ENCODE results near the gene SLC2A6.

The SLC2A6 gene

GRCh38 chr9:133458643-133459312 is 20.1 kb downstream of the SLC2A6 start:
- DNase-seq = no peak
- H3K9me2 ChIP-seq (replicated peaks; ENCODE audit: insufficient read depth, low read length) = no peaks in the 10 kb centered on the region
- peaks cover 50% of the 10 kb centered on the region for H3K27me3 ChIP-seq (replicated peaks; ENCODE audit: insufficient read depth, low read length)
- TF ChIP-seq CTCF (IDR thresholded peaks at IDR 0.05; ENCODE audit: low read length) (no peak), EZH2 (optimal IDR thresholded peaks at IDR 0.05; ENCODE audit: low read depth, low read length) (no peak), EZH2phosphoT487 (IDR thresholded peaks at IDR 0.05; ENCODE audit: low read length) (no peak)
- H3K9me3 ChIP-seq (replicated peaks; ENCODE audit: insufficient read depth, low read length) = no peaks in the 10 kb centered on the region
- H3K4me1 ChIP-seq (ENCODE audit: low read length) = peaks cover 25% of the 10 kb centered on the region
- no peaks in the 10 kb centered on the region for H3K36me3 ChIP-seq (replicated peaks; ENCODE audit: insufficient read depth, low read length)
- H3K9ac ChIP-seq (ENCODE audit: low read length) = no peak overlapping the region
- H3K27ac ChIP-seq (ENCODE audit: low read length) = no peak overlapping the region
- H3F3A ChIP-seq (ENCODE audit: insufficient read depth, low read length) = no peaks in the 10 kb centered on the region
- H3K79me2 ChIP-seq (ENCODE audit: low read length) = no peaks in the 10 kb centered on the region
- H3K4me3 ChIP-seq (ENCODE audit: low read length) = peak overlapping the region; percentile 71; the same call in 1 of the 2 replicates
- H2AFZ ChIP-seq (ENCODE audit: low read length) = no peak overlapping the region
- peak overlapping the region; percentile 89 for H3K4me2 ChIP-seq (ENCODE audit: low read depth, low read length)
- no peaks in the 10 kb centered on the region for H4K20me1 ChIP-seq (ENCODE audit: insufficient read depth, low read length)

- no peak overlapping the region for H3K4me2 ChIP-seq (ENCODE audit: low read depth, low read length)
- H3K27ac ChIP-seq (ENCODE audit: low read length) = no peak overlapping the region
- H3K27me3 ChIP-seq (replicated peaks; ENCODE audit: insufficient read depth, low read length) = peaks cover 54% of the 10 kb centered on the region
- H3K4me3 ChIP-seq (ENCODE audit: low read length) = no peak overlapping the region
- H3F3A ChIP-seq (ENCODE audit: insufficient read depth, low read length) = no peaks in the 10 kb centered on the region
- no peak overlapping the region for H3K9ac ChIP-seq (ENCODE audit: low read length)
- no peaks in the 10 kb centered on the region for H3K36me3 ChIP-seq (replicated peaks; ENCODE audit: insufficient read depth, low read length)
- H3K9me3 ChIP-seq (replicated peaks; ENCODE audit: insufficient read depth, low read length) = no peaks in the 10 kb centered on the region
- H3K9me2 ChIP-seq (replicated peaks; ENCODE audit: insufficient read depth, low read length) = no peaks in the 10 kb centered on the region
- no peak for DNase-seq
- no peak for TF ChIP-seq EZH2 (optimal IDR thresholded peaks at IDR 0.05; ENCODE audit: low read depth, low read length)
- TF ChIP-seq CTCF (IDR thresholded peaks at IDR 0.05; ENCODE audit: low read length) = no peak
- no peak for TF ChIP-seq EZH2phosphoT487 (IDR thresholded peaks at IDR 0.05; ENCODE audit: low read length)
- H4K20me1 ChIP-seq (ENCODE audit: insufficient read depth, low read length) = no peaks in the 10 kb centered on the region
- H3K79me2 ChIP-seq (ENCODE audit: low read length) = no peaks in the 10 kb centered on the region
- H3K4me1 ChIP-seq (ENCODE audit: low read length) = peaks cover 25% of the 10 kb centered on the region
- no peak overlapping the region for H2AFZ ChIP-seq (ENCODE audit: low read length)
Measured at GRCh38 chr9:133457748-133458147, 21.2 kb downstream of the SLC2A6 start.

GRCh38 chr9:133457233-133457632 is 21.7 kb downstream of the SLC2A6 start:
- Histone ChIP-seq H3K9ac (ENCODE audit: low read length) (no peak overlapping the region), H2AFZ (ENCODE audit: low read length) (no peak overlapping the region), H3K4me2 (ENCODE audit: low read depth, low read length) (no peak overlapping the region), H3K27ac (ENCODE audit: low read length) (no peak overlapping the region), H3K27me3 (replicated peaks; ENCODE audit: insufficient read depth, low read length) (peaks cover 60% of the 10 kb centered on the region), H3K4me1 (ENCODE audit: low read length) (peaks cover 22% of the 10 kb centered on the region), H3F3A (ENCODE audit: insufficient read depth, low read length) (no peaks in the 10 kb centered on the region), H3K36me3 (replicated peaks; ENCODE audit: insufficient read depth, low read length) (no peaks in the 10 kb centered on the region), H3K79me2 (ENCODE audit: low read length) (no peaks in the 10 kb centered on the region), H4K20me1 (ENCODE audit: insufficient read depth, low read length) (no peaks in the 10 kb centered on the region), H3K9me2 (replicated peaks; ENCODE audit: insufficient read depth, low read length) (no peaks in the 10 kb centered on the region), H3K9me3 (replicated peaks; ENCODE audit: insufficient read depth, low read length) (no peaks in the 10 kb centered on the region), H3K4me3 (ENCODE audit: low read length) (no peak overlapping the region)
- TF ChIP-seq EZH2 (optimal IDR thresholded peaks at IDR 0.05; ENCODE audit: low read depth, low read length) = no peak
- no peak for TF ChIP-seq CTCF (IDR thresholded peaks at IDR 0.05; ENCODE audit: low read length)
- no peak for TF ChIP-seq EZH2phosphoT487 (IDR thresholded peaks at IDR 0.05; ENCODE audit: low read length)
- DNase-seq = no peak

All from MM.1S (cell line).